ENCODE results near the gene MLKL.

- TF ChIP-seq, protein P1, sequence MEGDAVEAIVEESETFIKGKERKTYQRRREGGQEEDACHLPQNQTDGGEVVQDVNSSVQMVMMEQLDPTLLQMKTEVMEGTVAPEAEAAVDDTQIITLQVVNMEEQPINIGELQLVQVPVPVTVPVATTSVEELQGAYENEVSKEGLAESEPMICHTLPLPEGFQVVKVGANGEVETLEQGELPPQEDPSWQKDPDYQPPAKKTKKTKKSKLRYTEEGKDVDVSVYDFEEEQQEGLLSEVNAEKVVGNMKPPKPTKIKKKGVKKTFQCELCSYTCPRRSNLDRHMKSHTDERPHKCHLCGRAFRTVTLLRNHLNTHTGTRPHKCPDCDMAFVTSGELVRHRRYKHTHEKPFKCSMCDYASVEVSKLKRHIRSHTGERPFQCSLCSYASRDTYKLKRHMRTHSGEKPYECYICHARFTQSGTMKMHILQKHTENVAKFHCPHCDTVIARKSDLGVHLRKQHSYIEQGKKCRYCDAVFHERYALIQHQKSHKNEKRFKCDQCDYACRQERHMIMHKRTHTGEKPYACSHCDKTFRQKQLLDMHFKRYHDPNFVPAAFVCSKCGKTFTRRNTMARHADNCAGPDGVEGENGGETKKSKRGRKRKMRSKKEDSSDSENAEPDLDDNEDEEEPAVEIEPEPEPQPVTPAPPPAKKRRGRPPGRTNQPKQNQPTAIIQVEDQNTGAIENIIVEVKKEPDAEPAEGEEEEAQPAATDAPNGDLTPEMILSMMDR (IDR thresholded peaks at IDR 0.05), result no peak
- TF ChIP-seq POLR2A (IDR thresholded peaks at IDR 0.05), result no peak
- TF ChIP-seq POLR2AphosphoS5 (IDR thresholded peaks at IDR 0.05), result no peak
- no peak for TF ChIP-seq EP300 (IDR thresholded peaks at IDR 0.05; ENCODE audit: low read depth)
Measured at GRCh38 chr16:74738113-74738541, 37.5 kb upstream of the MLKL start.

Measured in transverse colon (tissue), 4 donors.